Spinal cord (tissue), 10 donors: ENCODE measurements around the gene PIAS3. TPM values are rescaled to one million over a fixed set of nuclear protein-coding genes. Genes with fewer than 3 reads are reported as not detected.

ENCODE experiments used
- DNase-seq, 6 donors: peaks; one replicate each; pipeline versions ENCODE4 v3.0.0 to v3.0.0-alpha.2; 2013 to 2015; ENCODE audit warnings: low spot score in 6 of 6, low read depth in 4 of 6
- H3K27ac ChIP-seq: one replicate; pipeline ENCODE4 v1.5.1; 2013; ENCODE audit warnings: low read depth, low read length, control low read depth
- H3K27me3 ChIP-seq: one replicate; pipeline ENCODE4 v1.6.1; 2013; ENCODE audit warnings: low read length; ENCODE audit not compliant: control insufficient read depth, insufficient read depth
- H3K36me3 ChIP-seq: one replicate; pipeline ENCODE4 v1.6.1; 2013; ENCODE audit warnings: low read length; ENCODE audit not compliant: control insufficient read depth, insufficient read depth
- H3K4me1 ChIP-seq: one replicate; pipeline ENCODE4 v1.6.1; 2013; ENCODE audit warnings: low read length; ENCODE audit not compliant: control insufficient read depth, insufficient read depth
- H3K4me3 ChIP-seq: one replicate; pipeline ENCODE4 v1.5.1; 2013; ENCODE audit warnings: low read depth, low read length, control low read depth
- H3K9me3 ChIP-seq: one replicate; pipeline ENCODE4 v1.6.1; 2013; ENCODE audit warnings: low read length; ENCODE audit not compliant: control insufficient read depth, insufficient read depth
- WGBS: methylation state at CpG from one replicate; pipeline ENCODE4 v1.1.5; 2013; ENCODE audit warnings: missing lambda C conversion rate; ENCODE audit not compliant: insufficient coverage; 5-methylcytosine and 5-hydroxymethylcytosine counted together
- polyA plus RNA-seq, 2 donors: library from polyadenylated mRNA; unstranded; fragments of 120-200 nt; gene quantifications; one replicate each; pipeline ENCODE4 v1.2.1, GENCODE V29; 2013; ENCODE audit not compliant: insufficient read length in 2 of 2
- small RNA-seq: library from RNA; depleted of rRNA; stranded (forward); fragments of <200 nt; gene quantifications from one replicate; pipeline ENCODE3, GENCODE V24; 2014; ENCODE audit warnings: low replicate concordance
- total RNA-seq, 2 donors: library from RNA; depleted of rRNA in 1 of 2; stranded (reverse); fragments of 120-200 nt in 1 of 2; fragments of >200 nt in 1 of 2; gene quantifications; one replicate each; pipeline versions ENCODE4 v1.2.3 to v1.2.4, GENCODE V29; 2013 to 2014
- donor health status: healthy.

Gene PIAS3
- total and polyA plus RNA-seq, 4 donors, result 15.1 to 61.4 (median 40.3) TPM

- Histone ChIP-seq H3K36me3 (no peaks in the 10 kb centered on the region), H3K9me3 (no peaks in the 10 kb centered on the region), H3K27ac (no peak overlapping the region), H3K27me3 (no peaks in the 10 kb centered on the region), H3K4me1 (peaks cover 5% of the 10 kb centered on the region), H3K4me3 (no peak overlapping the region)
- 95% methylated on average over 2 of the region's 7 CpGs for WGBS
- no peak for DNase-seq
Observed at GRCh38 chr1:145806844-145807243, 52.0 kb downstream of the PIAS3 start.

DNA sequence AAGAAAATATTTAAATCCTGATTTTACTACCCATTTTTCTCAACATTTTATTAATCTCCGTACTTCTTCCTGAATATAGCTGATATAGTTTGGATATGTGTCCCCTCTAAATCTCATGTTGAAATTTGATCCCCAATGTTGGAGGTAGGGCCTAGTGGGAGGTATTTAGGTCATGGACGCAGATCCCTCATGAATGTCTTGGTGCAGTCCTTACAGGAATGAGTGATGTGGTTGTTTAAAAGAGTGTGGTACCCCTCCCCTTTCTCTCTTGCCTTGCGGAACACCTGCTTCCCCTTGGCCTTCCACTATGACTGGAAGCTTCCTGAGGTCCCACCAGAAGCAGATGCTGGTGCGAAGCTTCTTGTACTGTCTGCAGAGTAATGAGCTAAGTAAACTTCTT is 52.5 kb downstream of the PIAS3 start:
- Histone ChIP-seq H3K27me3 (no peaks in the 10 kb centered on the region), H3K4me3 (no peak overlapping the region), H3K27ac (no peak overlapping the region), H3K36me3 (no peaks in the 10 kb centered on the region), H3K4me1 (peaks cover 5% of the 10 kb centered on the region), H3K9me3 (no peaks in the 10 kb centered on the region)
- no CpG with 5 or more reads among the region's 4 CpGs for WGBS
- no peak for DNase-seq

- Histone ChIP-seq H3K4me1 (peaks cover 13% of the 10 kb centered on the region), H3K4me3 (no peak overlapping the region), H3K9me3 (no peaks in the 10 kb centered on the region), H3K27ac (no peak overlapping the region), H3K27me3 (no peaks in the 10 kb centered on the region), H3K36me3 (no peaks in the 10 kb centered on the region)
- DNase-seq, result no peak
- no CpG with 5 or more reads among the region's 1 CpG for WGBS
Observed at GRCh38 chr1:145805057-145805456, 53.8 kb downstream of the PIAS3 start.

DNA sequence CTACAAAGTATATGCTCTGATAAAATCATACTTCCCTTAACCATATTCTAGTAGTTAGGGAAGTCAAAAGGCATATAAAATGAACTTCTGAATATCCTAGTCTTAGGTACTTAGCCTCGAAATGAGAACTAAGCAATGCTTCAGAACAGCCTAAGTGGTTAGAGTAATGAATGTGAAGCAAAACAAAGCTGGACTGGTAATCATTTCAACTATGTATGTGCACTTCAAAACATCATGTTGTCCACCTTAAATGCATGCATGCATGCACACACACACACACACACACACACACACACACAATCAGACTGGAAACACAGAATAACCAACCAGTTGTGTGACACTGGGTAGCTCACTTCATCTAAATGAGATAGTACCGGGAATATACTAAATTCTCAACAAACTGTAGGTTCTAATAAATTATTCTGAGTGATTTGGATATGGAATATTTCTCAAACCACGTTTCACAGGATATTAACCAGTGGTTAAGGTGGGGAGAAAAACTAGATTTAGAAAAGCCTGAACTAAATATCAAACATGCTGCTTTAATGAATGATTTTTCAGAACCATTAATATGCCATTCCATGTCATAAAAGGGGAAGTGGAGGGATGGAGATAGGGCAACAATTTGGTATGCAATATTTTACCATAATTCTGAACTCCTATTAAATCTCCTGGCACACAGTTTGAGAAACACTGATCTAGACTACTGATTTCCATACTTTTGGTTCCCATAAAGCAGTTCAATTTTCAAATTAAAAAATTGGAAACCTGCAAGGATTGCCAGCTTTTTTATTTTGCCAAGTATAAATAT is 54.4 kb downstream of the PIAS3 start:
- WGBS, result no CpG with 5 or more reads among the region's 3 CpGs
- H3K36me3 ChIP-seq, result no peaks in the 10 kb centered on the region
- no peak overlapping the region for H3K27ac ChIP-seq
- no peak overlapping the region for H3K4me3 ChIP-seq
- peaks cover 13% of the 10 kb centered on the region for H3K4me1 ChIP-seq
- H3K9me3 ChIP-seq, result no peaks in the 10 kb centered on the region
- DNase-seq, result no peak
- no peaks in the 10 kb centered on the region for H3K27me3 ChIP-seq

- H3K4me3 ChIP-seq, result no peak overlapping the region
- peaks cover 13% of the 10 kb centered on the region for H3K4me1 ChIP-seq
- no peaks in the 10 kb centered on the region for H3K27me3 ChIP-seq
- H3K9me3 ChIP-seq, result peaks cover 4% of the 10 kb centered on the region
- no peaks in the 10 kb centered on the region for H3K36me3 ChIP-seq
- no peak for DNase-seq
- H3K27ac ChIP-seq, result no peak overlapping the region
- WGBS, result no CpG with 5 or more reads among the region's 2 CpGs
Observed at GRCh38 chr1:145799806-145800205, 59.1 kb downstream of the PIAS3 start.

Small RNA genes lying within 50 kb of the gene (small RNA-seq; reads per million reads assigned to genes)
- gene MIR6736, result not detected

Other genes with a start within 250 kb of the PIAS3 start
- gene PDZK1, start 151.7 kb downstream of the PIAS3 start, total RNA-seq, result 10 to 100 TPM in 1 of 2 donors, 1 to 10 TPM in 1; 1.9 to 10.2 TPM
- gene PDZK1, start 151.7 kb downstream of the PIAS3 start, polyA plus RNA-seq, result 1 to 10 TPM; 2.9 to 3.4 TPM
- under 1 TPM; 0.11 to 0.30 TPM for gene CD160, start 139.6 kb downstream of the PIAS3 start, total RNA-seq
- 1 to 10 TPM; 2.5 to 3.9 TPM for gene CD160, start 139.6 kb downstream of the PIAS3 start, polyA plus RNA-seq
- 10 to 100 TPM; 19.5 to 26.0 TPM for gene RNF115, start 35.0 kb downstream of the PIAS3 start, total RNA-seq
- 10 to 100 TPM; 19.1 to 25.4 TPM for gene RNF115, start 35.0 kb downstream of the PIAS3 start, polyA plus RNA-seq
- 10 to 100 TPM; 24.8 to 31.0 TPM for gene POLR3C, start 34.9 kb downstream of the PIAS3 start, total RNA-seq
- gene POLR3C, start 34.9 kb downstream of the PIAS3 start, polyA plus RNA-seq, result 10 to 100 TPM; 25.2 to 25.6 TPM
- gene NUDT17, start 13.5 kb downstream of the PIAS3 start, total RNA-seq, result 10 to 100 TPM in 1 of 2 donors, 1 to 10 TPM in 1; 3.9 to 11.8 TPM
- 10 to 100 TPM; 10.4 to 11.3 TPM for gene NUDT17, start 13.5 kb downstream of the PIAS3 start, polyA plus RNA-seq
- 1 to 10 TPM; 3.7 to 4.6 TPM for gene ANKRD35, start 26.8 kb upstream of the PIAS3 start, total RNA-seq
- 10 to 100 TPM in 1 of 2 donors, 1 to 10 TPM in 1; 8.2 to 11.0 TPM for gene ANKRD35, start 26.8 kb upstream of the PIAS3 start, polyA plus RNA-seq
- gene ITGA10, start 51.0 kb upstream of the PIAS3 start, total RNA-seq, result 10 to 100 TPM in 1 of 2 donors, 1 to 10 TPM in 1; 7.3 to 25.2 TPM
- gene ITGA10, start 51.0 kb upstream of the PIAS3 start, polyA plus RNA-seq, result 10 to 100 TPM in 1 of 2 donors, 1 to 10 TPM in 1; 2.9 to 13.3 TPM
- 10 to 100 TPM; 35.0 to 37.6 TPM for gene PEX11B, start 59.6 kb upstream of the PIAS3 start, total RNA-seq
- gene PEX11B, start 59.6 kb upstream of the PIAS3 start, polyA plus RNA-seq, result 10 to 100 TPM; 51.7 to 52.0 TPM
- gene RBM8A, start 68.4 kb upstream of the PIAS3 start, total RNA-seq, result 100 to 1,000 TPM in 1 of 2 donors, 10 to 100 TPM in 1; 67.5 to 150 TPM
- 100 to 1,000 TPM; 173 to 181 TPM for gene RBM8A, start 68.4 kb upstream of the PIAS3 start, polyA plus RNA-seq
- 10 to 100 TPM; 23.6 to 36.3 TPM for gene LIX1L, start 98.9 kb upstream of the PIAS3 start, total RNA-seq
- gene LIX1L, start 98.9 kb upstream of the PIAS3 start, polyA plus RNA-seq, result 10 to 100 TPM; 38.3 to 42.4 TPM
- 1 to 10 TPM; 1.6 to 1.8 TPM for gene ANKRD34A, start 105.5 kb upstream of the PIAS3 start, total RNA-seq
- gene ANKRD34A, start 105.5 kb upstream of the PIAS3 start, polyA plus RNA-seq, result 1 to 10 TPM; 8.6 to 9.2 TPM
- 10 to 100 TPM; 12.2 to 40.2 TPM for gene POLR3GL, start 105.6 kb upstream of the PIAS3 start, total RNA-seq
- gene POLR3GL, start 105.6 kb upstream of the PIAS3 start, polyA plus RNA-seq, result 10 to 100 TPM; 39.4 to 42.3 TPM
- gene TXNIP, start 137.5 kb upstream of the PIAS3 start, total RNA-seq, result 100 to 1,000 TPM; 453 to 455 TPM
- gene TXNIP, start 137.5 kb upstream of the PIAS3 start, polyA plus RNA-seq, result 100 to 1,000 TPM; 109 to 142 TPM
- gene HJV, start 162.7 kb upstream of the PIAS3 start, total RNA-seq, result not detected
- gene HJV, start 162.7 kb upstream of the PIAS3 start, polyA plus RNA-seq, result under 1 TPM; 0.30 to 0.44 TPM